HEK293T (cell line): ENCODE results near the gene TRERF1.

Source experiments
- ARNT ChIP-seq: fragments of 450-650 bp; IDR thresholded peaks from 2 replicates; pipeline ENCODE4 v1.6.1; 2017; ENCODE audit warnings: mild to moderate bottlenecking
- CTBP1 ChIP-seq: fragments of 450-650 bp; IDR thresholded peaks from 2 replicates; pipeline ENCODE4 v1.6.1; 2016; ENCODE audit warnings: borderline replicate concordance
- ELF4 ChIP-seq: fragments of 450-650 bp; IDR thresholded peaks from 2 replicates; pipeline ENCODE4 v1.6.1; 2017; ENCODE audit warnings: antibody characterized with exemption
- FOXA1 ChIP-seq: fragments of 450-650 bp; IDR thresholded peaks from 2 replicates; pipeline ENCODE4 v1.6.1; 2016; ENCODE audit warnings: mild to moderate bottlenecking
- FOXK2 ChIP-seq: fragments of 450-650 bp; IDR thresholded peaks from 2 replicates; pipeline ENCODE4 v1.6.1; 2016; ENCODE audit warnings: mild to moderate bottlenecking
- FOXM1 ChIP-seq: fragments of 450-650 bp; IDR thresholded peaks from 2 replicates; pipeline ENCODE4 v1.6.1; 2017; ENCODE audit warnings: mild to moderate bottlenecking, borderline replicate concordance
- HDGF ChIP-seq: fragments of 450-650 bp; IDR thresholded peaks from 2 replicates; pipeline ENCODE4 v1.6.1; 2017; ENCODE audit warnings: antibody characterized with exemption, borderline replicate concordance
- NFRKB ChIP-seq: fragments of 450-650 bp; IDR thresholded peaks from 2 replicates; pipeline ENCODE4 v1.6.1; 2016; ENCODE audit warnings: mild to moderate bottlenecking, moderate library complexity
- SP1 ChIP-seq: fragments of 450-650 bp; IDR thresholded peaks from 2 replicates; pipeline ENCODE4 v1.6.1; 2017
- SUZ12 ChIP-seq: fragments of 450-650 bp; IDR thresholded peaks from 2 replicates; pipeline ENCODE4 v1.6.1; 2016; ENCODE audit warnings: mild to moderate bottlenecking
- TARDBP ChIP-seq: fragments of 450-650 bp; IDR thresholded peaks from 2 replicates; pipeline ENCODE4 v1.6.1; 2016
- ZNF384 ChIP-seq: fragments of 450-650 bp; IDR thresholded peaks from 2 replicates; pipeline ENCODE4 v1.6.1; 2016
- TF ChIP-seq, protein P1 (sequence below): fragments of 450-650 bp; IDR thresholded peaks from 2 replicates; pipeline ENCODE4 v1.6.1; 2016

DNA sequence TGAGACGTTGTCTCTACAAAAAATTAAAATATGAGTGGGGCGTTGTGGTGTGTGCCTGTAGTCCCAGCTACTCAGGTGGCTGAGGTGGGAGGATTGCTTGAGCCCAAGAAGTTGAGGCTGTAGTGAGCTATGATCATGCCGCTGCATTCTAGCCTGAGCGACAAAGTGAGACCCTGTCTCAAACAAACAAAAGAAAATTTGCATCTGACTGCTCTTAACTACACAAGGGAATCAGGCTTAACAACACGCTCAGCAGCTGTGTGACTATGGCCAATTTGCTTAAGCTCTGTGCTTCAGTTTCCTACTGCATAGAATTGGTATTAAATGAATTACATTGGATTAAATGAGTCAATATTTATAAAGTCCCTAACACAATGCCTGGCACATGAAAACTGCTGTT lies 209.8 kb downstream of the TRERF1 start:
- TF ChIP-seq FOXK2 (no peak), SUZ12 (no peak), ZNF384 (no peak), NFRKB (no peak), FOXA1 (no peak), FOXM1 (no peak), TARDBP (no peak), ARNT (no peak), CTBP1 (no peak), ELF4 (no peak), HDGF (no peak), SP1 (no peak)
- TF ChIP-seq, protein P1, sequence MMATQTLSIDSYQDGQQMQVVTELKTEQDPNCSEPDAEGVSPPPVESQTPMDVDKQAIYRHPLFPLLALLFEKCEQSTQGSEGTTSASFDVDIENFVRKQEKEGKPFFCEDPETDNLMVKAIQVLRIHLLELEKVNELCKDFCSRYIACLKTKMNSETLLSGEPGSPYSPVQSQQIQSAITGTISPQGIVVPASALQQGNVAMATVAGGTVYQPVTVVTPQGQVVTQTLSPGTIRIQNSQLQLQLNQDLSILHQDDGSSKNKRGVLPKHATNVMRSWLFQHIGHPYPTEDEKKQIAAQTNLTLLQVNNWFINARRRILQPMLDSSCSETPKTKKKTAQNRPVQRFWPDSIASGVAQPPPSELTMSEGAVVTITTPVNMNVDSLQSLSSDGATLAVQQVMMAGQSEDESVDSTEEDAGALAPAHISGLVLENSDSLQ: no peak
